HL-60 (cell line): ENCODE results near the gene PNPLA1.

Source experiments
- DNase-seq, 2 experiments: peaks; one replicate each; pipeline ENCODE4 v3.0.0-alpha.2; 2010 to 2020; ENCODE audit warnings: low read depth in 1 of 2, low spot score in 1 of 2
- H3K27ac ChIP-seq: fragments of 250-450 bp; sonication (Bioruptor Pico); replicated peaks from 2 replicates; pipeline ENCODE4 v1.5.1; 2020; ENCODE audit warnings: mild to moderate bottlenecking, moderate library complexity
- H3K27me3 ChIP-seq: fragments of 250-450 bp; sonication (Bioruptor Pico); 2 replicates; pipeline ENCODE4 v1.5.1; 2021; ENCODE audit warnings: mild to moderate bottlenecking, moderate library complexity; ENCODE audit not compliant: insufficient read depth, poor library complexity, severe bottlenecking
- H3K4me3 ChIP-seq: replicated peaks from 2 replicates; pipeline ENCODE4 v1.5.1; 2011; ENCODE audit warnings: mild to moderate bottlenecking, control low read depth, low read length; ENCODE audit not compliant: insufficient read depth
- CTCF ChIP-seq: IDR thresholded peaks from one replicate; pipeline ENCODE4 v1.5.1; 2011; ENCODE audit warnings: low read length, control low read depth, inconsistent platforms; ENCODE audit not compliant: insufficient read depth
- GABPA ChIP-seq: IDR thresholded peaks from 2 replicates; pipeline ENCODE4 v1.6.1; 2012; ENCODE audit warnings: low read depth
- POLR2AphosphoS5 ChIP-seq: IDR thresholded peaks from 2 replicates; pipeline ENCODE4 v1.6.1; 2012; ENCODE audit warnings: low read depth
- REST ChIP-seq: IDR thresholded peaks from 2 replicates; pipeline ENCODE4 v1.6.1; 2012; ENCODE audit warnings: low read depth; ENCODE audit not compliant: insufficient replicate concordance
- SPI1 ChIP-seq: IDR thresholded peaks from 2 replicates; pipeline ENCODE4 v1.6.1; 2012; ENCODE audit warnings: low read depth, mild to moderate bottlenecking, borderline replicate concordance

Gene PNPLA1

GRCh38 chr6:36241728-36242127, 28.1 kb upstream of the PNPLA1 start:
- peak; percentile 72 to 75 for DNase-seq
- TF ChIP-seq SPI1 (peak; percentile 66; the same call in 1 of the 2 replicates), GABPA (no peak)
- H3K27me3 ChIP-seq: no peaks in the 10 kb centered on the region
- no peak overlapping the region for H3K4me3 ChIP-seq
- no peak overlapping the region for H3K27ac ChIP-seq

GRCh38 chr6:36242161-36242560, 27.7 kb upstream of the PNPLA1 start:
- H3K4me3 ChIP-seq: no peak overlapping the region
- TF ChIP-seq SPI1 (no peak), REST (no peak), POLR2AphosphoS5 (no peak), CTCF (no peak), GABPA (no peak)
- no peaks in the 10 kb centered on the region for H3K27me3 ChIP-seq
- no peak overlapping the region for H3K27ac ChIP-seq
- no peak for DNase-seq

- Histone ChIP-seq H3K4me3 (no peak overlapping the region), H3K27ac (no peak overlapping the region), H3K27me3 (no peaks in the 10 kb centered on the region)
- no peak for TF ChIP-seq POLR2AphosphoS5
- TF ChIP-seq GABPA: no peak
- no peak for TF ChIP-seq CTCF
- TF ChIP-seq REST: no peak
- TF ChIP-seq SPI1: no peak
- no peak for DNase-seq
These were observed 27.2 kb upstream of the PNPLA1 start for GRCh38 chr6:36242626-36243025.

GRCh38 chr6:36243562-36244212, 26.2 kb upstream of the PNPLA1 start:
- Histone ChIP-seq H3K27ac (no peak overlapping the region), H3K4me3 (no peak overlapping the region), H3K27me3 (no peaks in the 10 kb centered on the region)
- no peak for TF ChIP-seq GABPA
- no peak for TF ChIP-seq SPI1
- TF ChIP-seq POLR2AphosphoS5: no peak
- TF ChIP-seq REST: no peak
- no peak for TF ChIP-seq CTCF
- DNase-seq: no peak
